Measurements from ENCODE around the gene CBY1.

CBY1 gene

DNA sequence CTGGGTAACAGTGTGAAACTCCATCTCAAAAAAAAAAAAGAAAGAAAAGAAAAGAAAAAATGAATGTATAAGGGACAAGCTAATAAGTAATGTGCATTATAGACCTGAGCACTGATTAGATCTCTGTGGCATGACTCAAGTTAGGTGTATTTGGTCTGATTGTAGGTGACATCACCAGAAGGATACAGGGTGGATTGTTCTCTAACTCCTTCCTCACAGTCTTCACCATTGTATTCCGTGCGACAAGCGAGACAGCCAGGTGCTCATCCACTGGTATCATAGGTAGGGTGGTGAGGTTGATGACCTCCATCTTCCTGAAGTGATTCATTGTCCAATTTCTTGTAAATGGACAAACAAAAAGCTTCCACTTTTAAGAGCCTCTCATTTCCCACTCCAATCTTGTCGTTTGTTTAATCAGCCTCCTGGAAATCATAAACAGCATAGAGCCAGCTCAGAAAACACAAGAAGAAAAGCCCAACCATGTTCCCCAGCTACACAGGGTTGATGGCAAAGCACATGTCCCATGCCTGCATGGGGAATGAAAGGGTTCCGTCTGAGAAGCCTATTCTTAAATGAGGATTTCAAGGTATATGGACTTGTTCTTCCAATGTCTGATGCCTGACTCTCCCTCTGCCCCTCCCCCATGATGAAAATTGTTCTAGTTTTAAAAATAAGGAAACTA, 6.5 kb upstream of the CBY1 start:
- DNase-seq (ENCODE audit: low read depth in 1 of 2, low spot score in 1 of 2) = no peak

DNA sequence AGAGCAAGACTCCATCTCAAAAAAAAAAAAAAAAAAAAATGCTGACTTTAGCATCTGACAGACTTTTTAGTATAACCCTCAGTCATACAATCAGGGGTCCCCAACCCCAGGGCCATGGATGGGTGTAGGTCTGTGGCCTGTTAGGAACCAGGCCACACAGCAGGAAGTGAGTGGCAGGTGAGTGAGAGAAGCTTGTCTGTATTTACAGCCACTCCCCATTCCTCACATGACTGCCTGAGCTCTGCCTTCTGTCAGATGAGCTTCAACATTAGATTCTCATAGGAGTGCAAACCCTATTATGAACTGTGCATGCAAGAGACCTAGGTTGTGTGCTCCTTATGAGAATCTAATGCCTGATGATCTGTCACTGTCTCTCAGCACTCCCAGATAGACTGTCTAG, 3.6 kb upstream of the CBY1 start:
- DNase-seq (ENCODE audit: low read depth in 1 of 2, low spot score in 1 of 2) = no peak

GRCh38 chr22:38653741-38654140, 2.7 kb upstream of the CBY1 start:
- DNase-seq (ENCODE audit: low read depth in 1 of 2, low spot score in 1 of 2) = no peak

DNA sequence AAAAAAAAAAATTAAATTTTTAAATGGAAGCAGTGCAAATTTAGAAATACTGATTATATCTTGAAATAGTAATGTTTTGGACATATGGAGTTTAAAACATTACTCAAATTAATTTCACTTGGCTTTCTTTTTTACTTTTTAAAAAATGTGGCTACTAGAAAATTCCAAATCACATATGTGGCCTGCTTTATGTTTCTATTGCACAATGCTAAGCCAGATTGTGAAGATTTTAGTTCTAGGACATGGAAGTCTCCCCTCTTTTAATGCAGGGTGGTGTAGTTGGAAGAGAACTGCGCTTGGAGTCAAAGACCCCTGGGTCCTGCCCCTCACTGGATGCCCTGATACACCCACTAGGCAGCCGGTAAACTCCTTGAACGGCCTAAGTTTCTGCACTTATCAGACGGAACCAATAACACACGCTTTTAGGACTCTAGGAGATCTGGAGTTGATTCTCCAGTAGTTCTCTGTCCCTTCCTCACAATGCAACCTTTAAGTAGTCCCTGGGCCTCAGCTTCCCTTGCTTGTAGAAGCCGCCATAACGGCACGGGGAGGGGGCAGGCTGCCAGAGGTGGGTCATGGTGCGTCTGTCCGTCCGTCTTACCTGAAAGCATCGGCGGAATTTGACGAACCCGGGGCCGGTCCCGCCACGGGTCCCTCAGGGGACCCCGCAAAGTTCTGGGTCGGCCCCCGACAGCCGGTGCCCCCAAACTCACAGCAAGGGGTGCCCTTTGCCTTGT, 751 bp upstream of the CBY1 start:
- DNase-seq (ENCODE audit: low read depth in 1 of 2, low spot score in 1 of 2) = no peak

DNA sequence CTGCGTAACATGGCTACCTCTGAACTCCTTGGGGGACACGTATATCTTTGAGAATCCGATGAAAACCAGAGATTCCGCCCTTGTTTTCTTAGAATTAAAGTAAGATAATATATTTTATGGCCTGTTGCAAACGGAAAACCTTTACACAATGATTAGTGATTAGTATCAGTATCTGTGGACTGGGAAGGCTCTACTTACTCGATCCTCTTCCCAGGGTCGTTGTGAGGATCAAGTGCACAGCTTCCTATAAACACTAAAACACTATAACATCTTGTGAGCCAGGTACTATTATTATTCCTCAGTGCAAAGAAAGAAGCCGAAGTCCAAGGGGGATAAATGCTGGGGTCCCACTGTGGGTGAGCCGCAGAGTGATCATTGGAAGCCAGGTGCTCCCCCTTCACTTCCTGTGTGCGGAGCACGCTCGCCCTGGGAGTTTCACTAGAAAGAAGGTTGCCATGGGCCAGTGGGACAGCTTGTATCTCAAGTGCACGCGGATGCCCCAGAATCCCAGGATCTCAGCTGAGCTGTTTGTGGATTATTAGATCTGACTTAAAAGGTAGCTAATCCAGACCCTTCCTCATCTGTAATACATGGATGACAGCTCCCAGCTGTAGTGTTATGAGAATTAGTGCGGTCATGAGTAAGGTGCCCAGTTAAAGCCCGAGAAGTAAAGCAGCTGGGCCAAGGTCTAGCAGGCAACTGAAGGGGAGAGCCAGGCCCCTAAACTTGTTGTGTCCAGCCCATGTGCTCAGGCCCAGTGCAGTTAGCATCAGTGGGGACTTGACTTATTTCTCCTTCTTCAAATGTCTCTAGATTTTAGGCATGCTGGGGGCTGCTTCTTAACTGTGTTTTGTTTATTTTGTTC, 839 bp downstream of the CBY1 start:
- peak in 1 of 2 donors; percentile 20 for DNase-seq (ENCODE audit: low read depth in 1 of 2, low spot score in 1 of 2)

DNA sequence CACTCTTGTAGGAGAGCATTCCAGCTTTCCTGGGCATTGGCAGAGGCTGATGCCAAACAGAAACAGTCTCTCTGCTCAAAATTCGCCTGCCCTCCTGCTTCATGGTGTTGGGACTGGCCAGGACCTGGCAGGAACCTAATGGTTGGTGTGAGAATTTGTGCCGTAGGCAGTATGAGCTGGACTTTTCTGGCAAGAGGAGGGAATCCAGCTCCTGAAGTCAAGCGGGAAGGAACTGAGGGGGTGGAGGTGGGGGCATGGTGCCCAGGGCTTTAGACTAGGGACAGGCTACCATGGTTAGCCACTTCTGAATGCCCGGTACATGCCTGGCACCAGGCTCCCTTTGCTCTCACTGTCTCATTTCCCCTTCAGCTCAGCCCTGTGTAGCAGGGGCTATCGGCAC, 18.4 kb downstream of the CBY1 start:
- DNase-seq (ENCODE audit: low read depth in 1 of 2, low spot score in 1 of 2) = no peak

- DNase-seq (ENCODE audit: low read depth in 1 of 2, low spot score in 1 of 2) = no peak
Measured at GRCh38 chr22:38675833-38676232, 19.4 kb downstream of the CBY1 start.

DNA sequence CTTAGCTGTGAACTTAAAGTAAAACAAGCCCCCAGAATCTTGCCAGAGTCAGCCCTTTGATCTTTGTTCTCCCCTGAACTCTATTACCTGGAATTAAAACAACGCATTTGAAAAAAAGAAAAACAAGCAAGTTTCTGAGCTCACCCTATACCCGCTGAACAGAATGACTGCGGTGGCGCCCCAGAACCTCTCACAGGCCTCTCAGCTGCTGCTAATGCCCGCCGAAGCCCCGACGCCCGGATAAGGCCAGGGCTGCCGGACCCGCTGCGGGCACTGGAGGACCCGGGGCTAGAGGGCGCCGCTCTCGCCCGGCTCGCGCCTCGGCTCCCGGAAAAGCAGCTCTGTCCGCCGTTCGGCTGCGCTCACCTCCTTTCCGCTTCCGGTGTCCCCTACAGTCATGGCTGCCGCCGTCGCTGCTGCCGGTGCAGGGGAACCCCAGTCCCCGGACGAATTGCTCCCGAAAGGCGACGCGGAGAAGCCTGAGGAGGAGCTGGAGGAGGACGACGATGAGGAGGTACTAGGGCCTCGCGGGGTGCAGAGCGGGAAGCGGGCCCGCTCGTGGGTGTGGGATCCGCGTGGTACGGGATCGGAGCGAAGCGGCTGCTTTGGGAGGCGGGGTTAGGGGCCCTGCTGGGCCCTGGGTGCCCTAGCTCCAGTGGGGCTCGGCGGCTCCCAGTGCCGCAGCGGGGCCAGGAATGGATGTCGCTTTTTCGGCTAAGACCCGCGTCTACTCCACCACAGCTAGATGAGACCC, 25.3 kb downstream of the CBY1 start, which contains the start of gene TOMM22:
TSS of gene TOMM22 (plus strand) at position 376 of the 754 bp plus-strand sequence. CDS start at position 398, 22 bp downstream.
- DNase-seq (ENCODE audit: low read depth in 1 of 2, low spot score in 1 of 2) = peak; percentile 65 to 81

- no peak for DNase-seq (ENCODE audit: low read depth in 1 of 2, low spot score in 1 of 2)
Measured at GRCh38 chr22:38684895-38685294, 28.5 kb downstream of the CBY1 start.

- DNase-seq (ENCODE audit: low read depth in 1 of 2, low spot score in 1 of 2) = no peak
Measured at GRCh38 chr22:38685761-38686160, 29.3 kb downstream of the CBY1 start.

DNA sequence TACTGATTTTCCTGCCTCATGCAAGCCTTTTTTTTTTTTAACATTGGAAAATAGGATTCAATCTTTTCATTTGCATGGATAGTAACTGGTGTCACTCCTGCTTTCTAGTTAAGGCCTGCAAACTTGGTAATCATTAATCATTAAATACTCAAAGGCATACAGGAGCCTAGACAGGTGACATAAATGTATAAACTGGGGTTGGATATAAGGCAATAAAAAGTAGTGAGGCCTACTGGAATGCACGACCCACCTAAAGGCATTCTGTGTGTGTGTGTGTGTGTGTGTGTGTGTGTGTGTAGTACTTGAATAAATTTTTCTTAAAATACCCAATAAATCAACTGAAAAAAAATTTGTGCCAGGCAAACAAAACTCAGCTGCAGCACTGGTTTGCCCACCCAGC, 33.2 kb downstream of the CBY1 start:
- no peak for DNase-seq (ENCODE audit: low read depth in 1 of 2, low spot score in 1 of 2)

GRCh38 chr22:38694049-38694448, 37.6 kb downstream of the CBY1 start:
- DNase-seq (ENCODE audit: low read depth in 1 of 2, low spot score in 1 of 2) = no peak

GRCh38 chr22:38694940-38695339, 38.5 kb downstream of the CBY1 start:
- no peak for DNase-seq (ENCODE audit: low read depth in 1 of 2, low spot score in 1 of 2)

- DNase-seq (ENCODE audit: low read depth in 1 of 2, low spot score in 1 of 2) = peak in 1 of 2 donors; percentile 17
Measured at GRCh38 chr22:38696606-38697424, 40.4 kb downstream of the CBY1 start.

DNA sequence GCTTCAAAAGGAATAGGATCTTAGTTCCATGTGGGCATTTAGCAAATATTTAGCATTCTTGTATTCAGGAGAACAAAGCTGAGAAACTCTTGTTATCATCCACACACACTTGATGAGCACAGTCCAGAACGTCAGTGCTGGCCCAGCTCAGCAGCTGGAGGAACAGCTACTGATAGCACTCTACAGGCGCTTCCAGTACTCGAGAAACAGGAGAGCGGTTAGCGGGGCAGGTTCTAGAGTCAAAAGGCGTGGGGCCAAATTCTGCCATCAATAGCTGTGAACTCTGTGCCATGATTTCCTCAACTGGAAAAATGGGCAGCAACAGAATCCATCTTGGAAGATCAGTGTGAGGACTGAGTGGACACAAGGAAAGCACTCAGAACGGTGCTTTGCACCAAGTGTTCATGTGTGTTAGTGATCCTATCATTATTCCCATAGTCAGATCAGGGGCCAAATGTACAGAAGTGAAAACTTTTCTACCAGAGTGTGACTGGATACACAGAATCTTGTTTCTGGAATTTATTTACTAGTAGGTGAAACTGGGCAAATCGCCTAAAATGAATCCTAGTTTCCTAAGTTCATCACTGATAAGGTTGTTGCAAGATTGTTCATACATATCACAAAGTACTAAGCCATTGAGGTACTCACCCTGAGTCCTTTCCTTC, 41.1 kb downstream of the CBY1 start:
- no peak for DNase-seq (ENCODE audit: low read depth in 1 of 2, low spot score in 1 of 2)

DNA sequence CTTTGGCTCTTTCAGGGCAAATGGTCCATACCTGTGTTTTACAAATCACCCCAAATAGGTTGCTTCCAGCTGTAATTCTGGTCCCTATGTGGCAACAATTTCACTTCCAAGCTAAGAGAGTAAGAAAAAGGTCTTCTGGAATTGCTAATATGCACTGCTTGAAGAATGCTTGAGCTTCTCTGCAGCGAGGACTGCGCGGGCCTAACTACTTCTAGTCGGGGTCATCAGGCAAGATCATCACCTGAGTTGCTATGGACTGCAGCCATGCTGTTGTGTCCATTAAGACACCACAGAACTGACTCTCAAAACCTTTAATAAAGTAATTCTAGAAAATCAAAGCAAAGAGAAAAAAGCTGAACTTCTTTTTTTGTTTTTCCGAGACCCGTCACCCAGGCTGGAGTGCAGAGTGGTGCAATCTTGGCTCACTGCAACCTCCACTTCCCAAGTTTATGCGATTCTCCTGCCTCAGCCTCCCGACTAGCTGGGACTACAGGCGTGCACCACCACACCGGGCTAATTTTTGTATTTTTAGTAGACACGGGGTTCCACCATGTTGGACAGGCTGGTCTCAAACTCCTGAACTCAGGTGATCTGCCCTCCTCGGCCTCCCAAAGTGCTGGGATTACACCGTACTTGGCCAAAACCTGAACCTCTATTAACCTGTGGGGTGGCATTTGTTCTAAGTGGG, 42.1 kb downstream of the CBY1 start:
- no peak for DNase-seq (ENCODE audit: low read depth in 1 of 2, low spot score in 1 of 2)

DNA sequence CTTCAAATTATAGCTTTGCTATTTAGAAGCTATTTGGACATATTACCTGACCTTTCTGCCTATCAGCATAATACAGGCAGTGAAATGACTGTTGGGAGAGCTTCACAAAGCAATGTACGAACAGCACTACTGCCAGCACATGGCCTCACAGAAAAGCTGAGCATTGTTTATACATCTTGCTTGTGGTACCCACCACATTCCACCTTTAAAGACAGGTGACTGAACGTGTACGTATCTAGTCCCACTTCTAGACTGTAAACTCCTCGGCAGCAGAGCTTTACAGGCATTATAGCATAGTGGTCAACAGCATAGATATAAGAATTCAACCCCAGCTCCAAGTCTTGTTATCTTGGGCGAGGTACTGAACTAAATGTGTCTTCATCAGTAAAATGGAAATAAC, 42.7 kb downstream of the CBY1 start:
- DNase-seq (ENCODE audit: low read depth in 1 of 2, low spot score in 1 of 2) = no peak

DNA sequence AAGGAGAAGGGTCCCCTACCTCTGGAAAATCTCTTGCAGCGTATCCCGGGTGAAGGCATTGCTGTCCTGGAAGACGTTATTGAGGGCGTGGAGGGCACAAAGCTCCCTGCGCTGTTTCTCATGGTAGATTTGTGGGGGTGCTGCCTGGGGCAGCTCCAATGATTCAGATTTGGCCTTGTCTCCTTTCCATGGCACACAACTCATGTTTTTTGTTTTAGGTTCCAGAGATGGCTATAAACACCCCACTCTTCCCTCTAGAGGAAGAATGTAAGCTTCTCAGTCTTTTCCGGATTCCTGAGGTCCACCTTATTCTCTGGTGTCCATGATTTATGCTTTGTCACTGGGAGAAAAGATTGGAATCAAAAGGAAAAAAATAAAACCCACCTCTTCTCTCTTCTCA, 43.3 kb downstream of the CBY1 start:
- no peak for DNase-seq (ENCODE audit: low read depth in 1 of 2, low spot score in 1 of 2)

- no peak for DNase-seq (ENCODE audit: low read depth in 1 of 2, low spot score in 1 of 2)
Measured at GRCh38 chr22:38700270-38700788, 43.9 kb downstream of the CBY1 start.
